Lower lobe of right lung (tissue), 2 donors: Measurements from ENCODE around the gene INPP5D. TPM values are rescaled to one million over a fixed set of nuclear protein-coding genes. Genes with fewer than 3 reads are reported as not detected.

ENCODE experiments used
- ATAC-seq, 2 donors: fragments of 200-7000 bp; cut with Tn5 transposase; one replicate each; pipeline ENCODE4 v1.9.1; 2020 to 2022; ENCODE audit warnings: mild to moderate bottlenecking in 2 of 2, moderate library complexity in 2 of 2
- DNase-seq: peaks from one replicate; pipeline ENCODE4 v3.0.0-alpha.2; 2020
- H3K27ac ChIP-seq: fragments of 200-600 bp; one replicate; pipeline ENCODE4 v1.8.0; 2022
- H3K27me3 ChIP-seq: fragments of 200-600 bp; one replicate; pipeline ENCODE4 v1.8.0; 2022; ENCODE audit warnings: low read depth
- H3K36me3 ChIP-seq: fragments of 200-600 bp; one replicate; pipeline ENCODE4 v1.8.0; 2022; ENCODE audit warnings: mild to moderate bottlenecking
- H3K4me1 ChIP-seq: fragments of 200-600 bp; one replicate; pipeline ENCODE4 v1.8.0; 2022
- H3K4me3 ChIP-seq: fragments of 200-600 bp; one replicate; pipeline ENCODE4 v1.8.0; 2022; ENCODE audit warnings: mild to moderate bottlenecking
- H3K9me3 ChIP-seq: fragments of 200-600 bp; one replicate; pipeline ENCODE4 v1.8.0; 2022
- CTCF ChIP-seq: fragments of 200-600 bp; IDR thresholded peaks from one replicate; pipeline ENCODE4 v1.8.0; 2022; ENCODE audit warnings: antibody characterized with exemption, mild to moderate bottlenecking
- intact Hi-C: fragments of 100-400 bp; cut with DNase I; formaldehyde crosslinking; loops from one replicate; pipeline ENCODE4 v1.11.0; 2022
- total RNA-seq: library from RNA; stranded (reverse); fragmentation: NEBNext Ultra II Directional; extraction: Animal tissue kit (Norgen Biotek cat#: 25700); gene quantifications from one replicate; pipeline ENCODE4 v1.2.1, GENCODE V29; 2021
- donor health status: DM: no; HTN: yes; CAD: no; lungs with severe emphysema.

Gene INPP5D
- total RNA-seq, 1 donor from 2014 or later, result 32.0 TPM

DNA sequence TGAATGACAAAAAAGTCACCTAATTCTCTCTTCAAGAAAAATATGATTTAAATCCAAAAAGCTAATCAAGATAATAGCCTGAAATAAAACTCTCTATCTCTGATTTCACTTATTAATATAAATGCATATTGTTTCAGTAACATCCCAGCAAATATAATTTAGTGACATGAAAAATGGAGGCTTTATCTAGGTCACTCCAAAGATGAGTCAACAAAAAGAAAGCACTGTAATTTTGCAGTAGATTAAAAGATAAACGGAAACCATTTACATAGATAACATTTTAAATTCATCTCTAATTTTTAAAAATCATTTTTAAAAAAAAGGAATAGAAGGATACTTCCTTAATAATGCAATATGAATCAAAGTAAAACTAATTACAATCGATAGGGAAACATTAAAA is 76.9 kb downstream of the INPP5D start:
- no peaks in the 10 kb centered on the region for H3K4me1 ChIP-seq
- no peak for TF ChIP-seq CTCF
- peaks cover 37% of the 10 kb centered on the region for H3K36me3 ChIP-seq
- ATAC-seq (no peak), DNase-seq (no peak)
- intact Hi-C loops, result no loop called here
- peaks cover 5% of the 10 kb centered on the region for H3K9me3 ChIP-seq
- H3K4me3 ChIP-seq, result no peak overlapping the region
- H3K27me3 ChIP-seq, result no peaks in the 10 kb centered on the region
- H3K27ac ChIP-seq, result no peak overlapping the region

DNA sequence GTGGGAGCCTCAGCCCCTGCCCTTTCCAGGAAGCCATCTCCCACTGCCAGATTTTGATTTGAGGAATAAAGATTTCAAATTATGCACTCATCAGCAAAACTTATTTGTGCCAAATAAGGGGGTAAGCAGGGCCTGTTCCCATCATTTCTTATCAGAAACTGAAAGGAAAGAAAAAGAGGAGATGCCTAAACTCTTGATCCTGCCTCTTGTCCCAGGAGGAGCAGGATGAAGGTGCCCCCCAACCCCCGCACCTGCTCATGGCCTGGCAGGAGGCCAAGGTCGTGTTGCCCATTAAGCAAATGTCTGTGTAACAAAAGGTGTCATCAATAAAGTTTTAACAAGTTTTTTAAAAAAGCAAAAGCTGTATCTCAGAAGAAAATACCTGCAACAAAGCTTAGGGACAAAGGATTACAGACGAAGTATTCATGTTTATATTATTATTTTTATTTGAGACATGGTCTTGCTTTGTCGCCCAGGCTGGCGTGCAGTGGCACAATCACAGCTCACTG is 80.0 kb downstream of the INPP5D start:
- H3K4me3 ChIP-seq, result no peak overlapping the region
- no peak for TF ChIP-seq CTCF
- peaks cover 23% of the 10 kb centered on the region for H3K36me3 ChIP-seq
- intact Hi-C loops, result no loop called here
- ATAC-seq (no peak), DNase-seq (no peak)
- H3K27me3 ChIP-seq, result no peaks in the 10 kb centered on the region
- H3K9me3 ChIP-seq, result peaks cover 5% of the 10 kb centered on the region
- no peaks in the 10 kb centered on the region for H3K4me1 ChIP-seq
- H3K27ac ChIP-seq, result no peak overlapping the region

DNA sequence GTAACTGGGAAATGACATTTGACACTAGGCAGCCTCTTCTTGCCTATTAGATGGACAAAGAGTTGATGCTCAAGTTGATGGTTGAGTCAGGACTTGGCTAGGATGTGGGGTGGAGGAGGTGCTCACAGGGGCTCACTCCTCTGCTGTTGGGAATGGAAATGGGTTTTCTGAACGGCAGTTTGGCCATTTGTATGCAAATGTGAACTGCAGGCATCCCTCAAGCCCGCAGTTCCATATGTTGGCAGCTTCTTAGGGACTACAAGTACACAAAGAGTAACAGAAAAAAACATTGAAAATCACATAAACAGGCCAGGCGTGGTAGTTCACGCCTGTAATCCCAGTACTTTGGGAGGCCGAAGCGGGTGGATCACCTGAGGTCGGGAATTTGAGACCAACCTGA is 80.8 kb downstream of the INPP5D start:
- Histone ChIP-seq H3K9me3 (peaks cover under 1% of the 10 kb centered on the region), H3K4me1 (no peaks in the 10 kb centered on the region), H3K36me3 (peaks cover 27% of the 10 kb centered on the region), H3K27ac (no peak overlapping the region), H3K4me3 (no peak overlapping the region), H3K27me3 (no peaks in the 10 kb centered on the region)
- ATAC-seq, result no peak
- no peak for DNase-seq
- TF ChIP-seq CTCF, result no peak
- intact Hi-C loops, result no loop called here

DNA sequence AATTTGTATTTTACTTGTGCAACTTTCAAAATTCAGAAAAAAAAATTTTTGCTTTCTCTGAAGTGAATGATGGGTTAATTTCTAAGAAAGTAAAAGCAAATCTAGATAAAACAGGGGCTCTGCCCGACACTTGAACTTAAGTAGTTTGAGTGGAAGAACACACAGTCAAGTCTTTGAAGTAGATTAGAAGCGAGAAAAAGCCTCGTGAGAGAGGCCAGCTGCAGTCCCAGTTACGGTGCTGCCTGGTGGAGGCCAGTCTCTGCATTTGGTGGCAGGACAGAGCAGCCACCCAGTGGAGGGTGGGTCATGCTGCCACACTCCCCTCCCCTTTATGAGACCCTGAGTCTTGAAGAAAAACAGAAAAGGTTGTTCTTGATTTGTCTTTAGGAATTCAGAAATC is 81.8 kb downstream of the INPP5D start:
- peaks cover 36% of the 10 kb centered on the region for H3K36me3 ChIP-seq

GRCh38 chr2:233142355-233142897 is 82.3 kb downstream of the INPP5D start:
- intact Hi-C loops, result no loop called here
- no peaks in the 10 kb centered on the region for H3K27me3 ChIP-seq
- ATAC-seq (peak; percentile 11 to 29), DNase-seq (no peak)
- no peak overlapping the region for H3K4me3 ChIP-seq
- H3K27ac ChIP-seq, result no peak overlapping the region
- H3K9me3 ChIP-seq, result no peaks in the 10 kb centered on the region
- no peaks in the 10 kb centered on the region for H3K4me1 ChIP-seq
- no peak for TF ChIP-seq CTCF
- H3K36me3 ChIP-seq, result peaks cover 41% of the 10 kb centered on the region

More for the DNA sequence above, 81.8 kb downstream of the INPP5D start:
- DNase-seq (no peak), ATAC-seq (peak in 1 of 2 donors; percentile 44)
- Histone ChIP-seq H3K27ac (no peak overlapping the region), H3K4me3 (no peak overlapping the region), H3K9me3 (no peaks in the 10 kb centered on the region), H3K27me3 (no peaks in the 10 kb centered on the region), H3K4me1 (no peaks in the 10 kb centered on the region)
- no peak for TF ChIP-seq CTCF
- intact Hi-C loops, result no loop called here
